ENCODE data around the gene AKAP5.

The AKAP5 gene

DNA sequence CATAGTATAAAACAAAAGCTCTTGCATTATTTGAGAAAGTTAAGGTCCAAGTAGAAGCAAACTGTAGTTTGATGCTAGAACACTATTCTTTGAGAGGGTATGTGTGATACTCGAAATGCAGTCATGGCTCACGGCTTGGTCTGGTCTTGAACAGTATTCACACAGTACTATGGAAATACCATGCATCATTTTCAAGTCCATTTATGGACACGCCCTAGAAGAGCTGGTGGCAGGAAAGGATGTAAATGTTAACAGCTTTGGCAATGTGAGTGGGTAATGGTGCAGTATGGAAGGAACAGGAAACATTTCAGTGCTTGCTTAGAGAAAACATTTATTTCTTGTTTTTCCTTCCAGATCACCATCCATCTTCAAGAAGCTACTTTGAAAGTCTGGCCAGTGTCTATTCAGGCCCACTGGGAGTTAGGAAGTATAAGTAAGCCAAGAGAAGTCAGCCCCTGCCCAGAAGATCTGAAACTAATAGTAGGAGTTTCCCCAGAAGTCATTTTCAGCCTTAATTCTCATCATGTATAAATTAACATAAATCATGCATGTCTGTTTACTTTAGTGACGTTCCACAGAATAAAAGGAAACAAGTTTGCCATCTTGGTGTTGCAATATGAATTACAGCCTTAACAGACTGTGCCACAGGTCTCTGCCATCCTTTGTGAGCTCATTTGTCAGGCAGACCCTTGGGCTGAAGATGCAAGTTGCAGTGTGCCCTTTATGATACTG, 5.7 kb upstream of the AKAP5 start:
- DNase-seq (ENCODE audit: low read depth in 2 of 2), result no peak

DNA sequence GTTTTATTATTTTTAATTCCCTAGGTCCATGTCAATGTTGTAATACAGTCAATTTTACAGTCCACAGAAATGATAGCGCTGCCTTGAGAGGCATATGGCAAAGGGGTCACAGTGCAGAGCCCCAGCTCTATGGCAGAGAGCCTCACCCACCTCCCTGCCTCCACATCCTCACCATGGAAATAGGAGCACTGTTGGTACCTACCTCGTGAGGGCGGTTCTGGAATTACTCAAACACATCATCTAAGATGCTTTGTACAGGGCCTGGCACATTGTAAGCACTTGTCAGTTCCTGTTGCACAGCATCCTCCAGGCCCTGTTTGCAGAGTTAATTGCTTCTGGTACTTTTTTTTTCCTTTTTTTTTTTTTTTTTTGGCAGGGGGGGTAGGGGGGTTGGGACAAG, 4.1 kb upstream of the AKAP5 start:
- no peak for DNase-seq (ENCODE audit: low read depth in 2 of 2)

- no peak for DNase-seq (ENCODE audit: low read depth in 2 of 2)
These were observed 2.1 kb upstream of the AKAP5 start for GRCh38 chr14:64463195-64463594.

- DNase-seq (ENCODE audit: low read depth in 2 of 2), result no peak
These were observed 1.4 kb upstream of the AKAP5 start for GRCh38 chr14:64463873-64464272.

DNA sequence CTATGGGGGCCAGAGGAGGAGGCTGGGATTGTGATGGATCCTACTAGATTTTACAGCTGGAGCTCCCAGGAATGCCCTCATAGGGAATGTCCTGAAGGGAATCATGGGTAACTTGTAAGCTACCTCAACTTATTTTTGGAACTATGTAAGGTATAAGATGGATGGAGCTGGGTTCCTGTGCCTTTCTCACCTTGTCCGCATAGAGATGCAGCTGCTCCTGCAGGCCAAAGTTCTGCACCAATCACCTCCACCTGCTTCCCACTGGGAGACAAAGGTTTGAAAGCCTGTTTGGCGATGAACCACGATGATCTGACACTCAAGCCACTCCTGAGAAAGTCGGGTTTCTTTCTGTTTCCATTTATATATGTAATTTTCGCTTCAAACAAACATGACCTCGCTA, 648 bp upstream of the AKAP5 start:
- DNase-seq (ENCODE audit: low read depth in 2 of 2), result no peak

- no peak for DNase-seq (ENCODE audit: low read depth in 2 of 2)
These were observed 694 bp downstream of the AKAP5 start for GRCh38 chr14:64465831-64466554.

- no peak for DNase-seq (ENCODE audit: low read depth in 2 of 2)
These were observed 1.8 kb downstream of the AKAP5 start for GRCh38 chr14:64467101-64467500.

DNA sequence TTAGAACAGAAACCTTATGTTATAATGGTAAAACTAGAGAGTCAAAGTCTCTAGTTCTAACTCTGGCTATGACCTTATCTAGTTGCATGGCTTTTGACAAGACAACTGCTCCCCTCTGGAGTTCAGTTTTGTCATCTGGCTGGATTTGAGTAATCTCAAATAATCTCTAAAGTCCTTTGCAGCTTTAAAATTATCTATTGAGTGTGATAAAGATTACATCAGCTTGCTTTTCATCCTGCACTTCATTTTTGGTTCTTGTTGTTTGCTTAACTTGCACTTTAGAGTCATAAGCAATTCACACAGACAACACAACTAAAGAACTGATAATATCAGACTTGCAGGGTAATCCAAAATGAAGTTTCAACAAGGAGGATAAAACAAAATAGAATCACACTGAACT, 2.3 kb downstream of the AKAP5 start:
- no peak for DNase-seq (ENCODE audit: low read depth in 2 of 2)

GRCh38 chr14:64468451-64468850, 3.2 kb downstream of the AKAP5 start:
- DNase-seq (ENCODE audit: low read depth in 2 of 2), result no peak

- no peak for DNase-seq (ENCODE audit: low read depth in 2 of 2)
These were observed 8.7 kb downstream of the AKAP5 start for GRCh38 chr14:64474041-64474440.

DNA sequence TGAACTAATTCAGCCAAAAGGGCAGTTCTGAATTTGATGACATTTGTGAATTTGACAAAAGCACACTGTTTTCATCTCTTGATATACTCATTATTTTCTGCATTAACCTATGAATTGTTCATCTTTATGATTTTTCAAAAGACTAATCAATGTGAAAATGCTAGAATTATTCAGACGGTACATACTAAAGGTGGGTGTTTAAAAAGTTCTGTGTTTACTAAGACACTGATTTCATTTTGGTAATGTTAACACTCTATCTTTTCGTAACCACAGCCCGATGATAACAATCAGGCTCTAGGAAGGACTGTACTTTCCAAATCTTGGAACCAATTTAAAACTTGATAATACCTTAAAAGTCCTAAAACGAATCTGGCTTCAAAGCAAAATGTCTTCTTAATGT, 9.4 kb downstream of the AKAP5 start:
- no peak for DNase-seq (ENCODE audit: low read depth in 2 of 2)

- DNase-seq (ENCODE audit: low read depth in 2 of 2), result no peak
These were observed 10.4 kb downstream of the AKAP5 start for GRCh38 chr14:64475585-64476273.

DNA sequence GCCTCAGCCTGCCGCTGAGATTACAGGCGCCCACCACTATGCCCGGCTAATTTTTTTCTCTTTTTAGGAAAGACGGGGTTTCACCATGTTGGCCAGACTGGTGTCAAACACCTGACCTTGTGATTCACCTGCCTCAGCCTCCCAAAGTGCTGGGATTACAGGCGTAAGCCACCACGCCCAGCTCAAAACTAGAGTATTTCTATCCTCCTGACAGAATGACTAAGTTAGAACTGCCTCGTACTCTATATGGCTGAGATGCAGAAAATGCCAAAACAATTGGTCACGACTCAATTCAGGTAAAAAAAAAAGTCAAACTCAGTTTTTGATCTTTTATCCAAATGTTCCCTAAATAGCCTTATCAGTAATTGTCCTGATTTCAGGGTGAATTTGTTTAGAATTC, 11.1 kb downstream of the AKAP5 start:
- no peak for DNase-seq (ENCODE audit: low read depth in 2 of 2)

DNA sequence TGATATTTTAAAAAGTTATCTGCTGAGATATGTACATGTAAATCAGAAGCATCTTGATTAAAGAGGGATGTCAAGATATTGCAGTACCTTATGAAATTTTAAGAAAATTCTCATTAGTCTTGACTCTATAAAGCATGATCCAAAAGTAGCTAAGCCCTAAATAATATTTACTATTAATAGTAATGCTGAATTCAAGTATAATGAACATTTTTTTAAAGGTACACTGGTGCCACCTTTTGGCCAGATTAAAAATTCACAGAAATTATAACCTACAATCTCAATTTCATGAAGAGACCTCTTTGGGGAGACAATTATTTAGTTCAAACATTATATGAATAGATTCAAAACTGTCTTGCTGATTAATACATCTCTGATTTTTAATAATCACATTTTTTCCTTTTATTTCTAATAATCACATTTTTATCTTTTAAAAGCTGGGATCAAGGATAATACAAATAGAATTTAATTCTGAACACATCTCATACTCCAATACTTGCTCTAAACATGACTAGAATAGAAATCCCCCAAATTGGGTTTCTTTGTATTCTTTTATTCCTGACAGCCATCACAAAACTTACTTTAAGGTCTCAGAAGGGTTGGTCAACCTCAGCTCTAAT, 13.4 kb downstream of the AKAP5 start:
- DNase-seq (ENCODE audit: low read depth in 2 of 2), result no peak

GRCh38 chr14:64488590-64489099, 23.3 kb downstream of the AKAP5 start:
- DNase-seq (ENCODE audit: low read depth in 2 of 2), result no peak

DNA sequence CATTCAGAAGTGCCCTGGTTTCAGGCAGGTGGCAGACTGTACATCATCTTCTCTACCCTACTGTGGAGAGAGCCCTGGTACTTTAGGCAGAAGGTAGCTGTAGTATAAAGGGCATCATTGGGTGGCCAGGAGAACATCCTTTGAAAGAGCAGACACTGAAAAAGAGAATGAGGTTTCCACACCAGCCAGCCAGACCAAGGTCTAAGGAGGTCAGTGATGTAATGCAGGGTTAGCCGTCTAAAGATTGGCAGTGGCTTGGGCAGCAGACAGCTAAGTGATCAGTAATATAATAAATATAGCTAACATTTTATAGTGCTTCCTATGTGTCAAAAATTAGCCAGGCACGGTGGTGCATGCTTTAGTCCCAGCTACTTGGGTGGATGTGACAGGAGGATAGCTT, 26.3 kb downstream of the AKAP5 start:
- DNase-seq (ENCODE audit: low read depth in 2 of 2), result no peak

DNA sequence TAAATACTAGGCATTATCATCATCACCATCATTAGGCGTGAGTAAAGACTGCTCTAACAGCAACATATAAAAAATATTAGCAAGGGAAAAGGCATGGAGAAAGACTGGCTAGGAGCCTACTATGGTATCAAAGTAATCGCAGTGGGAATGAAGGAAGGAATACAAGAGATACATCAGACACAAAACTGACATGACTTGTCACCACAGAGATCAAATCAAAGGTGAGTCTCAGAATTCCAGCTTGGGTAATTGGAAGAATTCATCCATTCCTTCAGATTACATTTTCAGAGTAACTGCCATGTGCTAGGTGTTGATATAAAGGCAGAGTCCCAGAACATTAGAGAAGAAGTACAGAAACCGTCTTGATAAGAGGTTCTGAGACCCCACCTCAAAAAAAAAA, 28.2 kb downstream of the AKAP5 start:
- no peak for DNase-seq (ENCODE audit: low read depth in 2 of 2)

GRCh38 chr14:64495252-64495651, 30.0 kb downstream of the AKAP5 start:
- DNase-seq (ENCODE audit: low read depth in 2 of 2), result no peak

DNA sequence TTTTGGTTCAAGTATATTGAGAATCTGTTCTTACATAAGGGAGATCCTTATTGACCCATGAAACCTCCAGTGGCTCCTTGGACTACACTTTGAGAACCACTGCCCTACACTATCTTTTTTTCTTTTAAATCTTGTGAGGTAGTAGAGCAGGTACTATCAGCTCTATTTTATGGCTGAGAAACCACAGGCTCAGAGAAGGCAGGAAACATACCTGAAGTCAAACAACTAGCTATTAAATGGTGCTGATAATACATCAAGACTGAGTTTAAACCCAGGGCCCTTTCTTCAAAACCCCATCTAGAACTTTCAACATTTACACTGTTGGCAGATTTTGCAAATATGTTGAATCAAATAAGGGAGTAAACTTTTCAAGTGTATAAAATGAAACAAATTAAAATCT, 31.5 kb downstream of the AKAP5 start:
- no peak for DNase-seq (ENCODE audit: low read depth in 2 of 2)

DNA sequence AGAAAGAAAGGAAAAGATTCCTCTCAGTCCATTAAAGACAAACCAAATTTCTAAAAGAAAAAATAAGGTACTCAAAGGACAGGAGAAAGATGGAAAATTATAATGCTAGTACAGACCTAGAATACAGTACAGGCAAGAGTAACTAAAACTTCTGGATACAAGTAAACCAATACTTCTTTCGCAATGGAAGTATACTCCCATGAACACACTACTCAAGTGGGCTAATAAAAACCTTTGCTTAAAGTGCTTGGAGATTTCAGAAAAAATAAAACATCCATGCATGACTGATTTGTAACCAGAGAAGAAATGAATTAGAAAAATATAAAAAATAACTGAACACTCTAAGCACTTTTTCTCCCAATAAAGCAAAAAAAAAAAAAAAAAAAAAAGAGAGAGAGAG, 34.8 kb downstream of the AKAP5 start:
- no peak for DNase-seq (ENCODE audit: low read depth in 2 of 2)

DNA sequence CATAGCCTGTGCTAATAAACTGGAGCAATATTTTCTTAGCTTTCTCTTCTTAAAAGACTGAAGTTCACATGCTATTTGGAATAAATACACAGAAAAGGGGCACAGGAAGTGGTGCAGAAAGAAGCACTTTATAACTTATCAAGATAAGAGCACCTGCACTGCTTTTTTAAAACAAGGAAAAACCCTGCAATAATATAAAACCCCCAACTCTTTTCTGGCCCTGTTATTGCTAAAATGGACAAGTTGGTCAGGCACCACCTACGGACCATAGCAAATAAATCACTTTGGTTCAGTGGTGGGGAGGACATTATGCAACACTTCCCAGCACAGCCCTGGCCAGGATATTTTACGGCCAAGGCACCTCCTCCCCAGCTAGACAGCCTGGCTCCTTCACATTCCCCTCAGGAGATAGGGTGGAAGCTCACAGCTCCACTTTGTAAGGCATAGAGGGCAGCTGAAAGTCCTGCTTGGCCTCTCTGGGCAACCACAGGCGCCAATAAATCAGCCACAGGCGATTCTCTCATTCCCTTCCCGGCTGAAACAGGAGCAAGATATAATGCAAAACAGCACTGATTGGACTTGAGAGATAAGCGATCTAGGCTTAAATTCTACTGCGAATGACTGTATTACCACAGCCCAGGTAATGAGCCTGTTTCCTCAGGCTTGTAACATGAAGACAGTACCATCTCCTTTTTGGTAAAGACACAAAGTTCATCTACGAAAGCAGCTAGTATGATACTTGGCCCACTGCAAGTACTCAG, 36.3 kb downstream of the AKAP5 start:
- no peak for DNase-seq (ENCODE audit: low read depth in 2 of 2)

DNA sequence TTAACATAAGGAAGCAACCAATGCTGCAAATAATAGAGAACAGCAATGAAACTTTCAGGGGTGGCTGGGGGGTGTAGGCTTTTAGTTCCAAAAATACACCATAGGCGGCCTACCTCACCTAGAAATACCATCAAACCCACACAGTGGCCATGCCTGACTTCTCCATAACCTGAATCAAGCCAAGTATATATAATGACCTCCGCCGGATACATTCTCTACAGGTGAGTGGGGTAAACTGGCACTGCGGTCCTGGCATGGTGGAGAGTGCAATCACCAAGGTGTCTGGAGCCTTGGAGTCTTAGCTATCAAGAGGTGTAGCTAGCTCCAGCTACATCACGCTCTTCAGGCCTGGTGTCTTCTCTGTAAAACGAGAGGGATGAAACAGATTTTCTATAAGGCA, 37.2 kb downstream of the AKAP5 start:
- no peak for DNase-seq (ENCODE audit: low read depth in 2 of 2)

All from stimulated activated CD8-positive, alpha-beta memory T cell treated with anti-CD3 and anti-CD28 coated beads, Interleukin-15, amount 100 ng/mL, for 48 hours (primary cell).